HG03196 (cell line): ENCODE measurements around the gene SCN7A.
"Not testable (repeated sequence)": the region's sequence is repeated elsewhere in the genome, so short reads cannot be mapped to it uniquely, and the experiment has no call there.

Experiments used
- ATAC-seq: cut with Tn5 transposase; IDR thresholded peaks from one replicate; pipeline ENCODE4 v1.9.1; 2021; ENCODE audit not compliant: unreplicated experiment

The SCN7A gene

DNA sequence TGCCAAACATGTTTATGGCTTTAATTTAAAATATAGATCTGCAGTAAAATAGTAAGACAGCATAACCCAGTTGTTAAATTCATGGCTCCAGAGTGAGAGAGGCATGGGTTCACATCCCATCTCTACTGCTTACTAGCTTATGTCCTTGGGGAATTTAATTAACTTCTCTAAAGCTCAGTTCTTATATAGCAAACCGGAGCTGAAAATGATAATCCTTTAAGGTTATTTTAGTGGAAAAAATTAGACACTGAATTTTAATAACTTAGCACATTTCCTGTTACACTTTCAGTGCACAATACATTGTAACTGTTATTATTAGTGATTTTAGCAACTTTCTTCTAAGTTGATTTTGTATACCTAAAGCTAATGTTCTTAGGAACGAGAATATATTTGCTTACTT is 133.1 kb downstream of the SCN7A start:
- no peak for ATAC-seq

DNA sequence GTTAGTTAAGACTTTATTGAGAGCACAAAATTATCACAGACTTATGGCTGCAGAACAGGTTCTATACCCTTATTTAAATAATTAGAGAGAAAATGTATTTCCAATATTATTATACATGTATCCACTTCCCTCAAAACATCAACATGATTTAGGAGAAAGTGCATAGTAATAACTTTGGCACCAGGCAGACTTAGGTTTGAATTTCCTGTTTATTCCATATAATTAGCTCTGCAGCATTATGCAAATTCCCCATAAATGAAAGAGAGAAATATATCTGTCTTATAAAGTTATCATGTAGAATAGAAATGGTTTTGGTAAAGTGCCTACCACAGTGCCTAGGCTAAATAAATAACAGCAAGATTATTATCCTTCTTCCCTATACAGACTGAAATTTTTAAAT is 133.6 kb downstream of the SCN7A start:
- no peak for ATAC-seq

DNA sequence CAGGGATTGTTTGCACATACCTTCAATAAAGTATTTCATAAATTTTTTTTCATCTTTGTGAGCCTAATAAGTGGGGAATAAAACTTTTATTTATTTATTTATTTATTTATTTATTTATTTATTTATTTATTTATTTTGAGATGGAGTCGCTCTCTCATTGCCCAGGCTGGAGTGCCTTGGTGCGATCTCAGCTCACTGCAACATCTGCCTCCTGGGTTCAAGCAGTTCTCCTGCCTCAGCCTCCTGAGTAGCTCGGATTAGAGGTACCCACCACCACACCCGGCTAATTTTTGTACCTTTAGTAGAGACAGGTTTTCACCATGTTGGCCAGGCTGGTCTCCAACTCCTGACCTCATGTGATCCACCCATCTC is 136.1 kb downstream of the SCN7A start:
- not testable (repeated sequence) for ATAC-seq

DNA sequence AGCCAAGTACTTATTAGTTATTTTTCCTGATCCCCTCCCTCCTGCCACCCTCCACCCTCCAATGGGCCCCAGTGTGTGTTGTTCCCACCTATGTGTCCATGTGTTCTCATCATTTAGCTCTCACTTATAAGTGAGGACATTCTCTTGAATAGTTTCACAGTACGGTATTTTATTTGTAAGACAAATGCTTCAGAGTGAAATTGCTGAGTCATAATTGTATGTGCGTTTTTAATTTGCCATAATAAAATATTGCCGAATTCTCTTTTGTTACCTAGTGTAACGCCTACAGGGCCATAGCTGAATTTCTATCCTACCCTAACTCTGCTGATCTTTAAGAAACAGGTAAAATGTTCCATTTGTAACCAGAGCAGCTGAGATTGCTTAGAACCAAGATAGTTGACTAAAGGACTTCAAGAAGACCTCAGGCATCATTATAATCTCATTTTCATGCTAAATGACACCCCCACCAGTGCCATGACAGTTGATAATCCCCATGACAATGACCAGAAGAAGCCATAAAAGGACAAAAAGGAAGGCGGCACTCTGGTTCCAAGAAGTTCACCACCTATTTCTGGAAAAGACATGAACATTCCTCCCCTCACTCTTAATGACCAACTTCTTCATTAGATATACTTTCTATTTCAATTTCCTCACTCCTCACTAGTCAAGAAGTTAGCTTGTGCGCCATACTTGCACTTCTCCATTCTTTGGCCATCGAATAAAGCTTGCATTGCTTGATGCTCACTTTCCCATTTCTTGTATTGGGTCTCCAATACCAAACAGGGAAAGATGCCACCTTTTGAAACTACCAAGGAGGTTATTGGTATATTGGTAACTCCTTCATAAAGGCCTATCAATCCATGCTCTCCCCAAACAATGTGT is 136.7 kb downstream of the SCN7A start:
- ATAC-seq, result no peak
